IPS DF 4.7 (cell line): ENCODE measurements around the gene EVA1C.
"Not testable (repeated sequence)": the region's sequence is repeated elsewhere in the genome, so short reads cannot be mapped to it uniquely, and the experiment has no call there.

ENCODE experiments used
- DNase-seq: peaks from one replicate; pipeline ENCODE4 v3.0.0-alpha.2; 2013; ENCODE audit warnings: low spot score; ENCODE audit errors: extremely low read depth

EVA1C gene

GRCh38 chr21:32424674-32425073 is 12.2 kb downstream of the EVA1C start:
- DNase-seq: no peak

- DNase-seq: no peak
These were observed 13.1 kb downstream of the EVA1C start for GRCh38 chr21:32425628-32426027.

- DNase-seq: no peak
These were observed 13.6 kb downstream of the EVA1C start for GRCh38 chr21:32426066-32426465.

GRCh38 chr21:32426592-32427051 is 14.1 kb downstream of the EVA1C start:
- no peak for DNase-seq

GRCh38 chr21:32427958-32428623 is 15.6 kb downstream of the EVA1C start:
- DNase-seq: no peak

GRCh38 chr21:32432982-32433660 is 20.6 kb downstream of the EVA1C start:
- DNase-seq: not testable (repeated sequence)

GRCh38 chr21:32437729-32438128 is 25.2 kb downstream of the EVA1C start:
- DNase-seq: no peak

GRCh38 chr21:32442566-32443318 is 30.2 kb downstream of the EVA1C start:
- no peak for DNase-seq

- no peak for DNase-seq
These were observed 32.6 kb downstream of the EVA1C start for GRCh38 chr21:32445101-32445500.

GRCh38 chr21:32446440-32446839 is 33.9 kb downstream of the EVA1C start:
- DNase-seq: not testable (repeated sequence)

GRCh38 chr21:32447224-32447623 is 34.7 kb downstream of the EVA1C start:
- DNase-seq: no peak

- DNase-seq: no peak
These were observed 36.5 kb downstream of the EVA1C start for GRCh38 chr21:32448803-32449594.

GRCh38 chr21:32450881-32451701 is 38.6 kb downstream of the EVA1C start:
- DNase-seq: not testable (repeated sequence)

GRCh38 chr21:32452191-32452590 is 39.7 kb downstream of the EVA1C start:
- DNase-seq: not testable (repeated sequence)

GRCh38 chr21:32452641-32453040 is 40.1 kb downstream of the EVA1C start:
- DNase-seq: no peak

- no peak for DNase-seq
These were observed 43.0 kb downstream of the EVA1C start for GRCh38 chr21:32455548-32455947.

GRCh38 chr21:32456497-32456918 is 44.0 kb downstream of the EVA1C start:
- no peak for DNase-seq

GRCh38 chr21:32457360-32457840 is 44.9 kb downstream of the EVA1C start:
- DNase-seq: no peak

- no peak for DNase-seq
These were observed 45.5 kb downstream of the EVA1C start for GRCh38 chr21:32457962-32458361.

- DNase-seq: no peak
These were observed 47.5 kb downstream of the EVA1C start for GRCh38 chr21:32459972-32460371.
